NCI-H187 treated with DMSO at 0.1 percent for 48 hours (cell line): ENCODE measurements around the gene GRB14.

Source experiments
- DNase-seq: peaks from one replicate; lab custom pipeline; 2025; lab: John Stamatoyannopoulos, UW

GRB14 gene

DNA sequence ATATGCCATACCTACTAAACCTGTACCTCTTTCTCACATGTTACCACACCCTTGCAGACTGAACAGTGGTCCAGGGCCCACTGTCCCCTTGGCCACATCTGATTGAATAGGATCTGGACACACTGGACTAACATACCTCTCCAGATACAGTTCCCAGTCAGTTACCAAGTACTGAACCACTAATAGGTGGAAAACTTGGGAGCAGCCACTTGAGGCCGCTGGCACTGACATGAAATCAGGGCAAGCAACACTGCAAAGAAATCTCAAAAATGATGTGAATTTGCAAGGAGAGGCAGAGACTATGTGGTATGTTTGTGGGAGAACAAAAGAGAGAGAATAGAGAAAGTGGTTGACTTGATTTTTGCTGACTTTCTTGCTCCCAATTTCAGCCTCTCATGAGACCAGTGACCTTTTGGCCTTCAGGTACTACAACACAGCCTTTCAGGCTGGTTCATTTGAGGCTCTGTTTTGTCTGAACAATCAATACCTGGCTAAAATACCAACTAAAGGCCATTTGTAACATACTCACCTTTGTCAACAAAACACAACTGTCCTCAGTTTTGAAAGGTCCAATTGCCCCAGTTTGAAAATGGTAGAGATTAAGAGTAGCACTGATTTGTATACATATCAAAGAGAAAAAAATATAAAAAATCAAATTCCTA lies 7.8 kb downstream of the GRB14 start:
- DNase-seq = no peak

DNA sequence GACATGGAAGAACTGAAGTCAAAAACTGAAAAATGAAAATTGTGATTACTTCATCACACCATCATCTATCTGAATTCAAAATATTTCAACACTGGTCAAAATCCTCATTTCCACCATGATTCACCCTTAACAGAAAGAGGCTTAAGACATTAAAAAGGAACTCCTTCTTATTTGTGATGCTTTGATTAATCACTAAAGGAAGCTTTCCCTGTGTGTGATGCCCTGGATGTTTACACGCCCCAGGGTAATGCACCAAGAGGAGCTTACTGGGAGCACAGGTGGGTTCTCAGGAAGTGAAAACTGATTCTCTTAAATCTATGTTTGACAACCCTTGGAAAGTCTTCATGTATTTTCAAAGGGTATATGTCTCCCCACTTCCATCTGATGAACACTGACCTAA lies 11.5 kb downstream of the GRB14 start:
- no peak for DNase-seq

DNA sequence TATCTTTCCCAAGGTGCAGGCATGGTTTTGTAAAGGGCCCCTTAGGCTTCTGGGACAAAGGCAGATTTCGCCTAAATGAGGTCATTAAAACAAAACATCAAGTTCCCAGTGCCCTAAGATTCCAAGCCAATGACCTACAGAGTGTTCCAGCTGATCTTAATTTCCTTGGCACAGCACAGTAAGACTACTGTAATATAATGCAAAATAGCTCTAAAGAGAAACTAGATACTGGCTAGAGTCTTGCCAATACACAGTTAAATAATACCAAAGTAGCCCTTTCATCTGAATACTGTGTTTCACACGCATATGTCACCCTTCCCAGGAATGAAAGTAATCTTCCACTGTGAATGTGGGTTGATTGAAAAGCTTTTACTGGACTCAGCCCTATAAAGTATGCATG lies 14.7 kb downstream of the GRB14 start:
- no peak for DNase-seq

DNA sequence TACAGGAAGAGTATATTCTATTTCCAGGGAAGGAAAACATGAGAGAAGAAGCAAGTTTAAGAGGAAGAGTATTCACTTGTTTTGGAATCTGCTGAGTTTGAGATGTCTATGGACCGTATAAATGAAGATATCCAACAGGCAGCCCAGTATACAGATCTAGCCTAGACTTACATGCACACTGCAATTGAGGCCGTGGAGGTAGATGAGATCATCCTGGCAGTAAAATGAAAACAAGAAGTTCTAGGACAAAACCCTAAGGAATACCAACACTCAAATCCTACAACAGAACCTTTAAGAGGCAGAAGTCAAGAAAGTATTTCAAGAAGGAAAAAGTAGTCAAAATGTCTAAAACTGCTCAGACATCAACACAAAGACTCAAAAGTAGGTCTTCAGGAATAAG lies 16.0 kb downstream of the GRB14 start:
- DNase-seq = no peak

DNA sequence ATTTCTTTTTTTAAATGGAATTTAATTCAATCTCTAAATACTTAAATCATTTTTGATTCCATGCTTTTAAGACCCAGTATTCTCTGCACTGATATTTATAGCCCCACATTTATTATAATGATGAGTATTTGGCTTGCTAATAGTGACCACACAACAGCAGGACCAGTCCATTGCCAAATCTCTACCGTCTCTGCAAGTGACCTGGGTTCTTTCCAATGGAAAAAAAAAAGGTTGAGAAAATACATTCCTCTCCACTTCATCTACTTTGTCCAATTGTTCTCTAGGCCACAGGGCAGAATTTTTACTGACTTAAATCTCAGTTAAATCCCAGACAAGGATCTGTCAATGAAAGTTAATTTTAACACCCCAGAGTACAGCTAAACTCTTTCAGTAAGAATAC lies 20.5 kb downstream of the GRB14 start:
- DNase-seq = no peak

DNA sequence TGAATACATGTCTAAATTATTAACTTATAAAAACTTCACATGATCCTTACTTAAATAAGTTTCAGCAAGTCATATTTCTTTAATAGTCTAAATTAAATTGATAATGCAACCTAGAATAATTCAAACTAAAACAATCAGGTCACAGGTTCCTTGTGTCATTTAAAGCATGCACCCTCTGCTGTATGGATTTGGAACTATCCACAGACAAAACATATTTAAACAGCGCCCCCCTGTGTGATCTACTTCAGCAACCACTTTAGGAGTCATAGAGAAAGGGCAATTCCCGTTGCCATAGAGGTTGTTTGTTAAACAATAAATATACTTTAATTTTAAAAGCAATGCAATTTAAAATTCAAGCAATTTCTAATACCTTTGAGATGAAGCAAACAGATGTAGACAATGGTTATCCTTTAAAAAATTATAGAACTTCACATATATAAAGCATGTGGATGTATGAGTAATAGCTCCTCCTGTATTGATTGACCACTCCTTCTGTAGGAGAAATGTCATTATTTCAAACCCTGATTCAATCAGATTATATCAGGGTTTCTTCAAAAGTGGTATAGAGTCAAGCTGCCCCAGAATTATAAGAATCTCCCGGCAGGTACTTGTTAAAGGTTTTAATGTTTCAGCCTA lies 21.2 kb downstream of the GRB14 start:
- DNase-seq = no peak

DNA sequence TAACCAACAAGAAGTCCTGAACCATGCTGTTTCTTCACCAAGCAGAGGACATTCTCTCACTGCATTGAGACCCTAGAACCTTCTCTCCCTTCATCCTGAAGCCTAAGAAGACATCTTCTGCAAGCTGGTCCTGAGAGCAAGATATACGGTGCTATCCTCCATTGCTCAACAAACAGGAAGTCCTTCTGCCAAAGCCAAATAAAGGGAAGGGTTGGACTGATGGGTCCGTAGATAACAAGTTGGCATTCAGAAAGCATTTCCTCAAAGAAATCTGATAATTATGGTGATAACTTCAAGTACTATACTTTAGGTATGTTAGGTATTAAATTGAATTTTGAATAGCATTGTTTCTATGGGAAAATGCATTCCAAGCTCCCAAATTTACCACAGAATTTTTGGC lies 23.3 kb downstream of the GRB14 start:
- no peak for DNase-seq

DNA sequence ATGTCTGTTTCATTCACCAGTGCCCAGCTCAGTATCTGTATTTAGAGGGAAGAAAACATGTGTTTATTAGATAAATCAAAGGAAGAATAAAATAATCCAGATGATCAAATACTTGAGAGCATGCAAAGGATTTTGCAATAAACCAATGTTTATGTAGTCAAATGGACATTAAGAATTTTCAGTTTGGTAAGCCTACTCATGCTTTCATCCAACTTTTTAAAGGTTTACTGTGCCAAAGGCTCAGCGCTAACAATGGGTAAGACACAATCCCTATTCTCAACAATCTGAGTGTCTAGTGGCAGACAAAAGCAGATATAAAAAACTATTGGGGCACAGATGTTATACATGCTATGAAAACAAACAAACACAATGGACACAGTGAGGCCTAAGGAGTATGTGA lies 26.3 kb downstream of the GRB14 start:
- DNase-seq = no peak

DNA sequence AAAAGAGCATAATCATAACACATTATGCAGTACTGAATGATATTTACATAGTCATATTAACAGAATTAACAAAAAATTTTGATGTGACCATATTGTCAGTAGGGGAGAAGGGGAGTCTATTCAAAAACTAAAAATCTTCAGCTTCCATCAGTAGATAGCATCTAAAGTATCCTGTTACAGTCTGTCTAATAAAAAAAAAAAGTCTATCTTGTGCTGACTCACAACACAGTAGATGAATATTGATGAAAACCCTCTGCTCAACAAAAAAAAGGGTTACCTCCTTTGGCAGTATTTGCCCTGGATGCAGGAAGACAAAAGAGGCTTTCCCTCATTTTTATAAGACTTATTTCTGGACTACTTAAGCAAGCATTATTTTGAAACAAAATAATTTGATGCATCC lies 27.3 kb downstream of the GRB14 start:
- DNase-seq = no peak

DNA sequence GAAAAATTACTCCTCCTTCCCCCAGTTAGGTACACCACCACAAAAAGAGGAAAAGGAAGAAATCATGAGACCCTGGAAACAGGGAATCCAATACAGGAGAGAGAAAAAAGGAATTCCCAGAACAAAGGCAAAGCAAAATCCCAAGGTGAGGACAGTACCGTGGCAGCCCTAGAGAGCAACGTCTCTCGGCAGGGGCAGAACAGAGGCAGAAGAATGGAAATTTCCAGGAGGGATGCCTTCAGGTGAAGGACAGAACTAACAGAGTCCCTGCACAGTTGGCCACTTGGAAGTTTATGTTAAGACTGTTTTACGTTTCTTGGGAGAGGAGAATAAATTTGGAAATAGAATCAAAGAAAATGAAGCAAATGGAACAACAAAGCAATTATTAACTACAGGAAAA lies 27.7 kb downstream of the GRB14 start:
- no peak for DNase-seq

DNA sequence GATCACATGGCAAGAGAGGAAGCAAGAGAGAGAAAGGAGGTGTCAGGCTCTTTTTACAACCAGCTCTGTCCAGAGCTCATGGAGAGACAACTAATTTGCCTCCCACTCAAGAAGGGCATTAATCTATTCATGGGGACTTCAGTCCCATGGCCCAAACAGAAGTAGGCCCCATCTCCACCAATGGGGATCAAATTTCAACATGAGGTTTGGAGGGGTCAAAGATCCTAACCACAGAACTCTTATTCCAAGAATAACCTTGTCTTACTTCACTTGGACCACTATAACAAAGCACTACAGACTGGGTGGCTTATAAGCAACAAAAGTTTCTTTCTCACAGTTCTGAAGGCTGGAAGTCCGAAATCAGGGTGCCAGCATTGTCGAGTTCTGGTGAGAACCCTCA lies 31.8 kb downstream of the GRB14 start:
- no peak for DNase-seq

DNA sequence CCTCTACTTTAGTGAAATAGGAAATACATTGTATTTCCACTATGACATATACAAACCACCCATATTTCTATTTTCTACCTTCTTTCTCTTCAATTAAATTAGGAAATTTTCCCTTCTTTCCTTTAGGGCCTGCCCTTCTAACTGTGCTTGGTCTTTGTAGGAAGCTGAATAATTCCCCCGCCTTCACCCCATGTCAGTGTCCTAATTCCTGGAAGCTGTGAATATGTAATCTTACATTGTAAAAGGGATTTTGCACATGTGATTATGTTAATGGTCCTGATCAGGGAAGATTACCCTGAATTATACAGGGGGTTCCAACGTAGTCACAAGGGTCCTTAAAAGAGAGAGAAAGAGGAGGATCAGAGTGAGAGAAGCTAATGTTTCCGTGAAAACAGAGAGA lies 40.2 kb downstream of the GRB14 start:
- no peak for DNase-seq

DNA sequence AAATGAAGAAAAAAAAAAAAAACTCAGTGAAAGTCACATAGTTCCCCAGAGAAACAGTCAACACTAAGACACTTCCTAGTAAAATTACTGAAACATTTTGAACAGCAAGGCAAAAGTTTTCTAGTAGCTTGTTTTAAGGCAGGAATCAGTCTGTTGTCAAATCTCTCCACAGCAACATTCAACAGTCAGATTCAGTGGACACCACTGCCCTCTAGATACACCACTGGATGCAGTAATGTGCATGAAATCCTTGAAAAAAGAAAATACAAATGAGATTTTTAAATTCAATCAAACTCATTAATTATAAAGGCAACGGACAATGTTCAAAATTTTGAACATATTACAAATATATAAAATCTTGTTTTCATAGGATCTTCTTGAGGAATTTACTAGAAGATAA lies 46.4 kb downstream of the GRB14 start:
- DNase-seq = no peak

DNA sequence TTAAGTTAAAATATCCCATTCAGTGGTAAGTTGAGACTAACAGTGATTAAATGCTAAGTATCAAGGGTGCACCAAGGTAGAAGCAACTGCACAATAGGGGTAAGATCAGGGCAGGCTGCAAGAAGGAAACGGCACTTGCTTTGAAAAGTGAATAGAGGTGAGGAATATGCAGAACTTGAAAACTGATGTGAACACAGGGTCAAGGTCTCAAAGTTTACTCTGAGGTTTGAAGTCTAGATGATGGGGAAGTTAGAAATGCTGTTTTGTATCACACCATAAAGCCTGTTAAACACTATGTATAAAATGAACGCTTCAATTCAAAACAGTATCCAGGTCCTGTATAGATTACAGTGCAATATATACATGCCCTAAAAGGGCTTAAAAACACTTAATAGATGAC lies 50.8 kb downstream of the GRB14 start:
- DNase-seq = no peak

DNA sequence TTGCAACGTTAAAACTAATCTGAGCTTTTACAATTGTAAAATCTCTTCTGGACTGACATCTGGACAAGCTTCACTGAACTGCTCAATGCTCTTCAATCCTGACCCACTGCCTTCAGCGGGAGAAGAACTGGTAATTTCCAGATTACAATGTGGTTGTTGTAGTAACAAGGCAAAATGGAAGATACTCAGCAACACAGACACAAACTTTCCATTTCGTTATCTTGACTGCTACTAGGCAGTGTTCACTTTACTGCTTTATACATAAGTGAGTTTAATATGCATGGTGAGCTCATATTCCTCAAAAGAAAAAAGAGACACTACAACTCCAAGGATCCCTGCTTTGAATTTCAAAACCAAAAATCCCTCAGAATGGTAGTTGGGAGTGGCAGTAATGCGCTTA lies 51.9 kb downstream of the GRB14 start:
- DNase-seq = no peak

DNA sequence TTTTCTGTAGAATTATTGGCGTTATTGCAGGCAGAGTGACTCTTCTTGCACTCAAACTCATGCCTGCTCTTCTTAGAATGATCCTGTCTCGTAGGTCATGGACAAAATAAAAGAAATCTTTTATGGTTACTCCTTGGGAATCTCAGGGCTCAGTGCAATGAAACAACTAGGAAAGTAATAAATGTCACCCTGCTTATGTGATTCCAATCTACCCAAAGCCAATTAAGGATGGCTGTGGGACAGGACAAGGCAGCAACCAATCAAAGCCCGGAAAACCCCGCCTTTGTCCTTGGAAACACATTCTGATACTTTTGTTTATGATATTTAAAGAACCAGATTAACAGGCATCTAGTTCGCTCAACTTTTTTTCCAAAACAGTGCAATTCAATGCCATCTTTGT lies 53.0 kb downstream of the GRB14 start:
- DNase-seq = no peak

DNA sequence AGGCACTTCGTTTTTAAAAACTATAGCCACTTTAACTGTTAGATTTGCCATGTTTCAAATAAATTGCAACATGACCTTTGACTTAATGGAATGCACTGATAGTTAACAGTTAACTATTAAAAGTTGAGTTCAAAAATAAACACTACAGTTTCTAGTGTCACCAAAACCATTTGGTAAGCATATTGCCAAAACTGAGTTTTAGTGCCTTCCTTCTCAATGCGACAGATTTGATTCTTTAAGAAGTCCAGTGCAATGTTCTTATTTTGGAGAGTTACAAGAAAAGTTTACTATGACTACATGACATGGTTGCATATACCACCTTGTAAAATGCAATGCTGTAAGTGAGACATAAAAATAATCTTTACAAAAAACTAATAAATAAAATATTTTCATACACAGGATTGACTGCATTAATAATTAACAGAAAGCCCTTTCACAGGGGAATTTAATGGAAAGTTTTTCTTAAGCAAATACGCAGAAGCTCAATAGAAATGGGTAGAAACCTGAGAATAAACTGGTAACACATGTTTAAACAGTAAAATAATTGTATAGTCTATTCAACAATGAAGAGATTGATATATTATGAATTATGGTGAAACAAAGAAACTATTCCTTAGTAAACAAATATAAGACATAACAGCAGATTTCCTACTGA lies 53.8 kb downstream of the GRB14 start:
- no peak for DNase-seq

DNA sequence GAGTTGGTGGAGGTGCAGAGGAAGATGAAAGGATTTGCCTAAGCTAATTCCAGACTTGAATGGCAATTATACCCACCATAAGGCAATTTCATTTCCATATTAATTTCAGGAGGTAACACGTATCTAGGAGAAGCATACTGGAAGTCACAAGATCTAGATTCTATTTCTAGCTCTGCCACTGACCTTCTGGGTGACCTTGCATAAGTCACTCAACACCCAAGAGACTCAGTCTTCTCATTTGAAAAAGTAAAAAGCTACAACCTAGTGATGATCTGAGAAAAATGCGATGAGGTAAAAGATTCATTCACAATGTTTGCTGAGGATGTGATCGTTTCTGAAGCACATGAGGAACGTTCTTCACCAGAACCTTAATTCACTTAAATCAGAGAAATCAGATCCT lies 55.9 kb downstream of the GRB14 start:
- DNase-seq = no peak

DNA sequence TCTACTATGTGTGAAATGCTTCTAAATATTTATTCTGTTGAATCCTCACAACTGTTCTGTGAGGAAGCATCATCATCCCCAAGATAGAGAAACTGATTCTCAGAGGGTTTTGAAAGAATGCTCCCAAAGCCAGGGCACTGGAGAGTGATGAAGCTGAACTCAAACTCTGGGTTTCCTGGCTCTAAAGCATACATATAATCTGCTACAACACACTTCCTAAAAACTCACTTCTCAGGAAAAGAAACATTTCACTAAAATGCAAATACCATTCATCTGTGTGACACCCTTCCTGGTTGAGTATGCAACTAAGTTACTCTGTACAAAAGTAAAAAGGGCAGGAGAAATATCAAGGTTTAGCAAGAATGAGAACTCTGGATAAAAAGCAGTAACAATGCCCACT lies 58.6 kb downstream of the GRB14 start:
- DNase-seq = no peak

DNA sequence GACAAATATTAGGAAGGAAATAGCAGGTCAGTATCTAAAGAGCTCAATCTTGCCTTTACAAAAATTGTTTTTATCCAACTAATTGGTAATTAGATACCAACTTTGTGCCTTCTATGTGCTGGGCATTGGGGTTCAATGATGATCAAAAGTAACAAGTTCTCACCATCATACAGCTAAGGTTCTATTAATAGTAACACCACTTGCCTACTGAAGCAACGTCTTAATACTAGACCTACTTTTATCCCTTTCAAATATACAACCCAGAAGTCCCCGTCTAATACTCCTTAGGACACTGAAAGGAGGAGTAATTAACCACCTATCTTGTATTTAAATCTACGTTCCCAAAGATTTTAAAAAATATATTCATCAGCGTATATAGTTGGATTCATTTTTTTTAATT lies 59.3 kb downstream of the GRB14 start:
- no peak for DNase-seq

DNA sequence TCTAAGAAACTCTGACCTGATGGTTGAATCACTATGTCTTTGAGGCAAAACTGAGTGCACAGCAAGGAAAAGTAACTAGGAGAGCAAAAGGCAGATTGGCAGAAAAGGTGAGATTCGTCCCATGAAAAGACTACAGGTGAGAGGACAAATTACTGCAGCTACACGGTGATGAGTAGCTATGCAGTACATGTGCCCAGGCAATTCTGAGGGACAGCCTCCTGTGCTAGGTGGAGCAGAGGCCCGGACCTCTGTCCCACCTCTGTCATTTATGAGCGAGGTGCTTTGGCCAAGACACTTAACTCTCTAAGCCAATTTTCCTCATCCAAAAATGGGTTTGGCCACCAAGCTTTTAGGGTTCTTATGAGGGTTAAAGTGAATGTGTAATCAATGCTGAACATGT lies 59.9 kb downstream of the GRB14 start:
- DNase-seq = no peak

DNA sequence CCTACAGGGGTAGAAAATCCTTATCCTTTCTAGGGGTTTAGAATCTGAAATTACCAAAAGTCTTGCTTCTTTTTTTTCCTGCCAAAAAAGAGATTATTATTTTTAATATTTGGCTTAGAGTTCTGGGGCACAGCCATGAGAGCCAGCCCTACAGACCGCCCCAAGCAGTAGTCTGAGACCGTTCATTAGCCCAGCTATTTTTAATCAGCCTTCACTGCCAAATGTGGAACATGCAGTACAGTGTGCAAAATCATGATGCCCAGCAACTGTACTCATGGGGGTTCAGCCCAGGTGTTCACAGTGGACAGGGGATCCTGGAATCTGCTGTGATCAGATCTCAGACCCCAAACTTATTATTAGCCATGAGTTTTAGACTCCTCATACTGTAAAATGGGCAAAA lies 60.4 kb downstream of the GRB14 start:
- no peak for DNase-seq

DNA sequence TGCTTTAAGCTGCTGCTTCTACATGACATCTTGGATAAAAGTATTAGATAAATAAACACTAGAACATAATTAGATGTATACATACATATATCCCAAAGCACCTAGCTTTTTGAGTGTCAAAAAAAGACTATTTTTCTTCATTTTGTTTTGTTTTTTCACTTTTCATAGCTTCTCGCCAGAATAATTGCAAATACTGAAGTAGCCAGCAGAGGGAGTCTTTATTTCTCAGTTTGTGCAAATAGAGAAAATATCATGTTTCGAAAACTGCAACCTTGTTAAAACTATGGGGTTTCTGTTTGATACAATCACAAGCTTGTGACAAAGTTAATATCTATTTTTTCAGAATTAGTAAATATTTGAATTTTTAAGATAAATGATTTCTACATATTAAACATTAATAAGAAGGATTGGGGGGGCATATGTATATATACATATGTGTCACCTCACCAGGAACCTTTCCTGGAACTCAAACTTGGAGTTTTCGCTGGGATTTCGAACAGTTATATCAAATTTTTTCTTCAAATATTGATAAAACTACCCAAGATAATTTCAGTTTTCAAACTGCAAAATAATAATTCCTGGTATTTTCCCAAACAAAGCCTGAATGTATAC lies 61.0 kb downstream of the GRB14 start:
- DNase-seq = no peak
